GM19467 (cell line): ENCODE results near the gene WDFY3.

Experiments used
- ATAC-seq: cut with Tn5 transposase; IDR thresholded peaks from one replicate; pipeline ENCODE4 v1.9.1; 2021; ENCODE audit warnings: mild to moderate bottlenecking, moderate library complexity; ENCODE audit not compliant: unreplicated experiment

The WDFY3 gene

GRCh38 chr4:84626673-84627072 lies 339.8 kb downstream of the WDFY3 start:
- ATAC-seq, result no peak

GRCh38 chr4:84623661-84624060 lies 342.8 kb downstream of the WDFY3 start:
- ATAC-seq, result no peak

GRCh38 chr4:84622959-84623358 lies 343.5 kb downstream of the WDFY3 start:
- no peak for ATAC-seq
